NCI-H446 (cell line): ENCODE results near the gene DOCK10.

Experiments used
- DNase-seq, 2 experiments: peaks; one replicate each; lab custom pipeline; 2025; lab: John Stamatoyannopoulos, UW

Gene DOCK10

GRCh38 chr2:224976629-224977525 lies 65.4 kb downstream of the DOCK10 start:
- no peak for DNase-seq

GRCh38 chr2:224975761-224976160 lies 66.5 kb downstream of the DOCK10 start:
- DNase-seq, result no peak

GRCh38 chr2:224973112-224974016 lies 68.9 kb downstream of the DOCK10 start:
- no peak for DNase-seq

- DNase-seq, result no peak
Observed at GRCh38 chr2:224971214-224971613, 71.1 kb downstream of the DOCK10 start.

- DNase-seq, result no peak
Observed at GRCh38 chr2:224970311-224970710, 72.0 kb downstream of the DOCK10 start.

- no peak for DNase-seq
Observed at GRCh38 chr2:224969633-224970260, 72.5 kb downstream of the DOCK10 start.

- no peak for DNase-seq
Observed at GRCh38 chr2:224969095-224969494, 73.2 kb downstream of the DOCK10 start.

- no peak for DNase-seq
Observed at GRCh38 chr2:224968051-224968450, 74.2 kb downstream of the DOCK10 start.

- no peak for DNase-seq
Observed at GRCh38 chr2:224966613-224967012, 75.7 kb downstream of the DOCK10 start.

GRCh38 chr2:224959556-224959955 lies 82.7 kb downstream of the DOCK10 start:
- DNase-seq, result no peak

- peak; percentile 28 to 48 for DNase-seq
Observed at GRCh38 chr2:224958873-224959272, 83.4 kb downstream of the DOCK10 start.

GRCh38 chr2:224958462-224958857 lies 83.8 kb downstream of the DOCK10 start:
- no peak for DNase-seq

- peak in 1 of 2 experiments; percentile 17 for DNase-seq
Observed at GRCh38 chr2:224957540-224958461, 84.5 kb downstream of the DOCK10 start.

GRCh38 chr2:224956706-224957105 lies 85.6 kb downstream of the DOCK10 start:
- DNase-seq, result peak; percentile 21 to 77

GRCh38 chr2:224954980-224955379 lies 87.3 kb downstream of the DOCK10 start:
- DNase-seq, result no peak

- DNase-seq, result no peak
Observed at GRCh38 chr2:224952936-224953657, 89.2 kb downstream of the DOCK10 start.

- DNase-seq, result no peak
Observed at GRCh38 chr2:224951723-224952481, 90.4 kb downstream of the DOCK10 start.

GRCh38 chr2:224948859-224949258 lies 93.4 kb downstream of the DOCK10 start:
- peak in 1 of 2 experiments; percentile 53 for DNase-seq

- no peak for DNase-seq
Observed at GRCh38 chr2:224948005-224948404, 94.3 kb downstream of the DOCK10 start.

- no peak for DNase-seq
Observed at GRCh38 chr2:224947566-224947965, 94.7 kb downstream of the DOCK10 start.
